ENCODE data around the gene LSM3. TPM values are rescaled to one million over a fixed set of nuclear protein-coding genes. Genes with fewer than 3 reads are reported as not detected.

Gene LSM3
- total RNA-seq, 1 experiment from 2014 or later: 11.9 TPM

GRCh38 chr3:14211621-14212020 is 33.0 kb downstream of the LSM3 start:
- BruUV-seq (replicated peaks): no TSS peak
- in situ Hi-C loops (cut with HindIII; ENCODE audit: low pct_unique_long_range_greater_than_20kb, low sequenced_read_pairs) (no loop called here), intact Hi-C loops (cut with micrococcal nuclease; ENCODE audit: unreplicated experiment) (no loop called here)
- Histone ChIP-seq H3K27ac (ENCODE audit: low read length) (peak overlapping the region; percentile 44; the same call in 1 of the 2 replicates), H3K36me3 (ENCODE audit: control insufficient read depth, insufficient read depth, low read length) (no peaks in the 10 kb centered on the region), H3K4me3 (ENCODE audit: low read depth in 2 of 2, low read length in 2 of 2) (no peak overlapping the region), H3K9me3 (ENCODE audit: control insufficient read depth, insufficient read depth, low read depth, low read length) (no peaks in the 10 kb centered on the region), H3K27me3 (ENCODE audit: control insufficient read depth, insufficient read depth, low read length) (no peaks in the 10 kb centered on the region), H3K4me1 (ENCODE audit: control insufficient read depth, insufficient read depth, low read length) (no peaks in the 10 kb centered on the region)
- DNase-seq (ENCODE audit: low read depth, low spot score): no peak
- CTCF ChIA-PET: no interaction called here
- no peak for TF ChIP-seq SIN3A (IDR thresholded peaks at IDR 0.05; ENCODE audit: borderline replicate concordance, insufficient read depth, low read depth, low read length)
- TF ChIP-seq POLR2AphosphoS5 (IDR thresholded peaks at IDR 0.05; ENCODE audit: low read depth, low read length): no peak
- no peak for TF ChIP-seq TCF7L2 (IDR thresholded peaks at IDR 0.05; ENCODE audit: low read depth, low read length)
- TF ChIP-seq CTCF (IDR thresholded peaks at IDR 0.05): no peak
- TF ChIP-seq REST (IDR thresholded peaks at IDR 0.05; ENCODE audit: insufficient read depth in 1 of 2, low read depth in 2 of 2, low read length in 1 of 2): no peak
- POLR2A ChIA-PET: no interaction called here
- no peak for ATAC-seq

GRCh38 chr3:14212032-14212431 is 33.4 kb downstream of the LSM3 start:
- in situ Hi-C loops (cut with HindIII; ENCODE audit: low pct_unique_long_range_greater_than_20kb, low sequenced_read_pairs): no loop called here
- no peaks in the 10 kb centered on the region for H3K27me3 ChIP-seq (ENCODE audit: control insufficient read depth, insufficient read depth, low read length)
- TF ChIP-seq TCF7L2 (IDR thresholded peaks at IDR 0.05; ENCODE audit: low read depth, low read length): no peak
- no peak for TF ChIP-seq CTCF (IDR thresholded peaks at IDR 0.05)
- TF ChIP-seq SIN3A (IDR thresholded peaks at IDR 0.05; ENCODE audit: borderline replicate concordance, insufficient read depth, low read depth, low read length): no peak
- TF ChIP-seq REST (IDR thresholded peaks at IDR 0.05; ENCODE audit: insufficient read depth in 1 of 2, low read depth in 2 of 2, low read length in 1 of 2): no peak
- TF ChIP-seq POLR2AphosphoS5 (IDR thresholded peaks at IDR 0.05; ENCODE audit: low read depth, low read length): no peak
- no peaks in the 10 kb centered on the region for H3K36me3 ChIP-seq (ENCODE audit: control insufficient read depth, insufficient read depth, low read length)
- BruUV-seq (replicated peaks): no TSS peak
- POLR2A ChIA-PET: no interaction called here
- H3K9me3 ChIP-seq (ENCODE audit: control insufficient read depth, insufficient read depth, low read depth, low read length): no peaks in the 10 kb centered on the region
- no peak overlapping the region for H3K4me3 ChIP-seq (ENCODE audit: low read depth in 2 of 2, low read length in 2 of 2)
- intact Hi-C loops (cut with micrococcal nuclease; ENCODE audit: unreplicated experiment): no loop called here
- H3K4me1 ChIP-seq (ENCODE audit: control insufficient read depth, insufficient read depth, low read length): no peaks in the 10 kb centered on the region
- CTCF ChIA-PET: interaction anchor here (0.9 kb wide), 1 partner anchor 9 kb away, joined by 3 read pairs; no protein-coding TSS in a partner anchor
- ATAC-seq (no peak), DNase-seq (ENCODE audit: low read depth, low spot score) (no peak)
- no peak overlapping the region; the same call in 1 of the 2 replicates for H3K27ac ChIP-seq (ENCODE audit: low read length)
